MCF 10A (cell line): ENCODE results near the gene RAB14. TPM values are rescaled to one million over a fixed set of nuclear protein-coding genes. Genes with fewer than 3 reads are reported as not detected.

Source experiments
- BruUV-seq: library from RNA; stranded (reverse); fragments of 400-500 nt; replicated peaks from 2 replicates; lab custom pipeline; 2021; lab: Mats Ljungman, UMichigan
- CTCF ChIA-PET: fragments of 300-600 bp; sonication (Branson Sonifier 250); formaldehyde crosslinking; extraction: SDS; loops from one replicate; lab custom pipeline; 2021; ENCODE audit warnings: antibody characterized with exemption, inconsistent platforms; lab: Yijun Ruan, JAX
- POLR2A ChIA-PET: fragments of 300-600, 350-650 bp; sonication (Branson Sonifier 250); formaldehyde crosslinking; extraction: SDS; loops from one replicate; lab custom pipeline; 2020; ENCODE audit warnings: antibody characterized with exemption, inconsistent platforms; lab: Yijun Ruan, JAX
- DNase-seq: peaks from one replicate; pipeline ENCODE4 v3.0.0-alpha.2; 2018; ENCODE audit not compliant: unreplicated experiment
- H3K27ac Mint-ChIP-seq: one replicate; pipeline ENCODE4 v1.8.0; 2022; ENCODE audit warnings: mild to moderate bottlenecking, low read depth, mixed read lengths; ENCODE audit not compliant: unreplicated experiment
- H3K27me3 Mint-ChIP-seq: one replicate; pipeline ENCODE4 v1.8.0; 2022; ENCODE audit warnings: mixed read lengths; ENCODE audit not compliant: insufficient read depth, unreplicated experiment
- H3K36me3 Mint-ChIP-seq: one replicate; pipeline ENCODE4 v1.8.0; 2022; ENCODE audit warnings: mild to moderate bottlenecking, moderate library complexity, mixed read lengths; ENCODE audit not compliant: insufficient read depth, unreplicated experiment
- H3K4me1 Mint-ChIP-seq: one replicate; pipeline ENCODE4 v1.8.0; 2022; ENCODE audit warnings: mixed read lengths; ENCODE audit not compliant: insufficient read depth, unreplicated experiment
- H3K4me3 Mint-ChIP-seq: one replicate; pipeline ENCODE4 v1.8.0; 2022; ENCODE audit warnings: mild to moderate bottlenecking, moderate library complexity, mixed read lengths; ENCODE audit not compliant: unreplicated experiment
- H3K9me3 Mint-ChIP-seq: one replicate; pipeline ENCODE4 v1.8.0; 2022; ENCODE audit warnings: mixed read lengths; ENCODE audit not compliant: unreplicated experiment
- intact Hi-C: fragments of 100-400 bp; cut with micrococcal nuclease; formaldehyde crosslinking; loops from 2 replicates; pipeline ENCODE4 v1.14.1; 2022
- total RNA-seq: library from RNA; stranded (reverse); gene quantifications from 2 replicates; pipeline ENCODE4 v1.2.3, GENCODE V29; 2022
- TF ChIP-seq, protein P1 (sequence below): fragments of 200-600 bp; IDR thresholded peaks from one replicate; pipeline ENCODE4 v1.8.0; 2022; ENCODE audit warnings: antibody characterized with exemption, mild to moderate bottlenecking; ENCODE audit not compliant: unreplicated experiment

Gene RAB14
- total RNA-seq, 1 experiment from 2014 or later: 65.8 TPM

DNA sequence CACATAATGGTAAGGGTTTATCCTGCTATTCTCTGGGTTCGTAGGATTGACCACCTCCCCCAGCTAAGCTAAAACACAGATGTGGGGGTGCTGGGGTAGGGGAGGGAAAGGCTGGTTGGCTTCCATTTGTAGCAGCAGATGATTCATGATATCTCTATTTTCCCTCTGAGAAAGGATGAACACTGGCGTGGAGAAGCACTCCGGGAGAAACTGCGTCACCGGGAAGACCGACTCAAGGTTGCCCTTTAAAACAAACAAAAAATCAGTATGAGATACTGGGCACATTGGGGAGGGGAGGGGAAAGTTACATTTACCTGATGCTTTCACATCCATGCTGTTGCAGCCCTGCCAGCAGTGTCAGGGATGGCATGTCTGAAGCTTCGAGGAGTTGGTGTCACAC, 28.2 kb downstream of the RAB14 start:
- intact Hi-C loops: no loop called here
- Mint-ChIP-seq H3K27me3 (no peaks in the 10 kb centered on the region), H3K36me3 (peaks cover 76% of the 10 kb centered on the region), H3K4me3 (no peak overlapping the region), H3K4me1 (no peaks in the 10 kb centered on the region), H3K9me3 (no peaks in the 10 kb centered on the region), H3K27ac (no peak overlapping the region)
- ChIA-PET POLR2A (interaction anchor here (0.5 to 1.2 kb wide), 3 partner anchors 28 to 1760 kb away, joined by 3 read pairs; partner anchors contain the start of gene RAB14), CTCF (interaction anchor here (0.9 kb wide), 1 partner anchor 18 kb away, joined by 4 read pairs; no protein-coding TSS in a partner anchor)
- TF ChIP-seq, protein P1, sequence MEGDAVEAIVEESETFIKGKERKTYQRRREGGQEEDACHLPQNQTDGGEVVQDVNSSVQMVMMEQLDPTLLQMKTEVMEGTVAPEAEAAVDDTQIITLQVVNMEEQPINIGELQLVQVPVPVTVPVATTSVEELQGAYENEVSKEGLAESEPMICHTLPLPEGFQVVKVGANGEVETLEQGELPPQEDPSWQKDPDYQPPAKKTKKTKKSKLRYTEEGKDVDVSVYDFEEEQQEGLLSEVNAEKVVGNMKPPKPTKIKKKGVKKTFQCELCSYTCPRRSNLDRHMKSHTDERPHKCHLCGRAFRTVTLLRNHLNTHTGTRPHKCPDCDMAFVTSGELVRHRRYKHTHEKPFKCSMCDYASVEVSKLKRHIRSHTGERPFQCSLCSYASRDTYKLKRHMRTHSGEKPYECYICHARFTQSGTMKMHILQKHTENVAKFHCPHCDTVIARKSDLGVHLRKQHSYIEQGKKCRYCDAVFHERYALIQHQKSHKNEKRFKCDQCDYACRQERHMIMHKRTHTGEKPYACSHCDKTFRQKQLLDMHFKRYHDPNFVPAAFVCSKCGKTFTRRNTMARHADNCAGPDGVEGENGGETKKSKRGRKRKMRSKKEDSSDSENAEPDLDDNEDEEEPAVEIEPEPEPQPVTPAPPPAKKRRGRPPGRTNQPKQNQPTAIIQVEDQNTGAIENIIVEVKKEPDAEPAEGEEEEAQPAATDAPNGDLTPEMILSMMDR: no peak
- BruUV-seq: no TSS peak
- no peak for DNase-seq

DNA sequence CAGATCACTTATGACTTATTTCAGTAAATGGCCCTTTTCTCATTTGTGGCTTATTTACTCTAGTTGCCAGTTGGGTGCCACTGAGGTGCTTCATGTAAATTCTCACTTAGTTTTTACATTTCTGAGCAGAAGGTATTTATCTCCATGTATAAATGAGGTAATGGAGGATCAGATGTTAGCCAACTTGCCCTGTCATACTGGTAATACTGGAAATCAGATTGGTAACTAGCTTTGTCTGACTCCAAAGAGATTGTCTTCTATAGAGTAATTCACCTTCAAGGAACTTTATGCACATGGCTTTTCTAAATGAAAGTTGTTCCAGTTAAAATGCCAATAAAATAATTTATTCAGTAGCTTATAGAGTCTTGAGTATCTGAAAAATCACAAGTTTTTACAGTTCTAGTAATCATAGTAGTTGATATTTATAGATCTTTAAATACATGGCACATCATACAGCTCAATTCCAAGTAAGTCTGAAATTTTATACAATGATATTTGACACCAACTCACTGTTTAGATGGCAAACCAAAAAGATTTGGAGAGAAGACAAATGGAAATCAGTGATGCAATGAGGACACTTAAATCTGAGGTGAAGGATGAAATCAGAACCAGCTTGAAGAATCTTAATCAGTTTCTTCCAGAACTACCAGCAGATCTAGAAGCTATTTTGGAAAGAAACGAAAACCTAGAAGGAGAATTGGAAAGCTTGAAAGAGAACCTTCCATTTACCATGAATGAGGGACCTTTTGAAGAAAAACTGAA, 28.8 kb downstream of the RAB14 start:
- POLR2A ChIA-PET: interaction anchor here (0.5 to 1.9 kb wide), 5 partner anchors 14 to 1761 kb away, joined by 3 to 6 read pairs (median 3); partner anchors contain the start of gene RAB14

DNA sequence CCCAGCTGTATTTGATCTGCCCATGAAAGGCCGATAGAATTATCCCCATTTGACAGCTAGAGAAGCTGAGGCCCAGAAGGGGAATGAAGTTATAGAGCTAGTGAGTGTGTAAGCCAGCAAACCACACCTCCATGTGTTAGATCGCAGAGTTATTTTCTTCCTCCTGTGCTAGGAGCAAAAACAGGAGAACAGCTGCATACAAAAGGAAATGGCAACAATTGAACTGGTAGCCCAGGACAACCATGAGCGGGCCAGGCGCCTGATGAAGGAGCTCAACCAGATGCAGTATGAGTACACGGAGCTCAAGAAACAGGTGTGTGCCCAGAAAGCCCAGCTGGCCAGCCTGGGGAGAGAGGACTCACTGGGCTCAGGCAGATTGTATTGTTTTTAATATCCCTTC, 30.4 kb downstream of the RAB14 start:
- Mint-ChIP-seq H3K9me3 (no peaks in the 10 kb centered on the region), H3K27ac (no peak overlapping the region), H3K4me1 (no peaks in the 10 kb centered on the region), H3K36me3 (peaks cover 71% of the 10 kb centered on the region), H3K4me3 (no peak overlapping the region), H3K27me3 (no peaks in the 10 kb centered on the region)
- TF ChIP-seq, protein P1: no peak
- no TSS peak for BruUV-seq
- DNase-seq: no peak
- ChIA-PET POLR2A (interaction anchor here (0.5 to 1.9 kb wide), 4 partner anchors 14 to 461 kb away, joined by 3 to 6 read pairs (median 4); no protein-coding TSS in a partner anchor), CTCF (interaction anchor here (0.5 to 1.2 kb wide), 7 partner anchors 15 to 498 kb away, joined by 3 read pairs; no protein-coding TSS in a partner anchor)
- intact Hi-C loops: no loop called here

More for the DNA sequence above, 28.8 kb downstream of the RAB14 start:
- Mint-ChIP-seq H3K36me3 (peaks cover 73% of the 10 kb centered on the region), H3K4me1 (no peaks in the 10 kb centered on the region), H3K4me3 (no peak overlapping the region), H3K27me3 (no peaks in the 10 kb centered on the region), H3K27ac (no peak overlapping the region), H3K9me3 (no peaks in the 10 kb centered on the region)
- intact Hi-C loops: no loop called here
- no peak for DNase-seq
- no TSS peak for BruUV-seq
- TF ChIP-seq, protein P1: no peak
- CTCF ChIA-PET: interaction anchor here (0.6 to 0.9 kb wide), 4 partner anchors 17 to 548 kb away, joined by 3 to 4 read pairs (median 3); no protein-coding TSS in a partner anchor

DNA sequence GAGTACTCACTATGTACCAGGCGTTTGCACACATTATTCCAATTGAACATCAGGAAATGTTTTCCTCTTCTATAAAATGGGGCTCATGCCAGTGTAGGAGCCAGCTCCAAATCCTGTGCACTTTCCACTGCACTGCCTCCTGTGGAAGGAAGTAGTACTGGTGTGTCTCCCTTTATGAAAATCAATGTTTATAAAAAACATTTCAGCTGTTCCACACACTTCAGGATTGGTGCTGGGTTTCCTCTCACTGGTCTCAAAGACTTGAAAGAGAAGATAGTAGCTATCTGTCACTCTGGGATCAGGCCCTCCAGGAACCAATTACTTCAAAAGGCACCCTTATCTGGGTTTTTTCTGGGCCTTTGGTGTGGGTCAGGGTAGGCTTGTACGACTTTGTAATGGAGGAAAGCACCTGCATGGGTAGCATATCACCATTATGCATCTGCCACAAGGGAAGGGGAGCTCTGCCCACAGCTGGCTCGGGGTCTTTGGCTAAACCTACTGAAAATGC, 32.5 kb downstream of the RAB14 start:
- CTCF ChIA-PET: interaction anchor here (0.6 to 1.6 kb wide), 14 partner anchors 8 to 189 kb away, joined by 3 to 6 read pairs (median 4); no protein-coding TSS in a partner anchor
- Mint-ChIP-seq H3K36me3 (peaks cover 63% of the 10 kb centered on the region), H3K27ac (no peak overlapping the region), H3K4me1 (no peaks in the 10 kb centered on the region), H3K4me3 (no peak overlapping the region), H3K9me3 (no peaks in the 10 kb centered on the region), H3K27me3 (no peaks in the 10 kb centered on the region)
- TF ChIP-seq, protein P1: peak; percentile 22
- intact Hi-C loops: no loop called here
- POLR2A ChIA-PET: interaction anchor here (0.7 to 3.1 kb wide), 4 partner anchors 10 to 48 kb away, joined by 3 to 7 read pairs (median 4); no protein-coding TSS in a partner anchor
- BruUV-seq: no TSS peak
- DNase-seq: peak; percentile 33
